GM18519 (cell line): ENCODE results near the gene TANGO6.

Experiments
- ATAC-seq: cut with Tn5 transposase; IDR thresholded peaks from one replicate; pipeline ENCODE4 v1.9.1; 2021; ENCODE audit warnings: mild to moderate bottlenecking, moderate library complexity; ENCODE audit not compliant: unreplicated experiment, low FRiP score

The TANGO6 gene

DNA sequence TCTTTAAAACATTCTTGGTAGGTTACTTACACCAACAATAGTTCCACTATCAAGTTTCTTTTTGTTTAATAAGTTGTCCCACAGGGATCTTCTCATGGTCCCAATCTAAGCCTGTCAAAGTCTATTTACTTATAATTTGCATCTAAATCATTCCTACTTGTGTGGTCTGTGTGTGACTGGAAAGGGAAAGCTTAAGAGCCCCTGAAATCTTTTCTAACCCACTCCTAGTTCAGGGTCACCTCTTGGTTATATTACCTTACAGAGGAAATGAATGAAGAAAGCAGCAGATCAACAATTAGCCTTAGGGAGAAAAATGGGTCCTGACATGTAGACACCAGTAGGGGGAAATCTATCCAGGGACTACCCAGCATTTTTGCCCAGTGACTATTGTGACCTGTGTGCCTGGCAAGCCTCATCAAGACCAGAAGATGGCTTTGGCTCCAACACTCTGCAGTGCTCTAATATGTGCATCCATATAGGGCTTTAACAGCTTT, 151.7 kb downstream of the TANGO6 start:
- ATAC-seq, result no peak

DNA sequence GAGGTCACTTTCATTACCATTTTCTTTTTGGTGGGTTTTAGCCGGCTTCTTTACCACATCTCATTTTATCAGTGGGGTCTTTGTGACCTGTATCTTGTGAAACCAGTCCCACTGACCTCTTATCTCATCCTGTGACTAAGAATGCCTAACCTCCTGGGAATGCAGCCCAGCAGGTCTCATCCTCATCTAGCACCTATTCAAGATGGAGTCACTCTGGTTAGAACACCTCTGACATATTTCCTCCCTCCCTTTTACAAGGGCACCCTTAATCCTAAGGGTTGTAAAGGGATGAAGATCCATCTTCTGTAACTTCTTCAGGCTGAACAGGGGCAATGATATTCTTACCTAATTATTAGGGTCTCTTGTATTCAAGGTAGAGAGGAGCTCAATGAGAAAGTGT, 154.2 kb downstream of the TANGO6 start:
- no peak for ATAC-seq

DNA sequence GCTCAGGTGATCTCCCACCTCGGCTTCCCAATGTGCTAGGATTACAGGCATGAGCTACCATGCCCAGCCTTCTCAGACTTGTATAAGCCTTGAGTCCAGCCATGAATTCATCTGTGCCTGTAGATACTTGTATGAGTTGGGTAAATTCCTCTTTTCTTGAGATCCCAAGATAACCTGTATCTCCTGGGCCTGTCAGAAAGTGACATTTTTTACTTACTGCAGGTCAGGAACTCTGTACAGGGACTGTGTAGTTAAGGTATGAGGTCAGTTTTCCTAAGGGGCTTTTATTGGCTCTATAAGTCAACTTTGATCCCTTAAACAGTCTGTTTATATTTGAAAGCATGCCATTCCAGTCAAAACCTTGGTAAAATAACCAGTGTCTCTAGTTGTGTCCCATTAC, 155.8 kb downstream of the TANGO6 start:
- ATAC-seq, result no peak

DNA sequence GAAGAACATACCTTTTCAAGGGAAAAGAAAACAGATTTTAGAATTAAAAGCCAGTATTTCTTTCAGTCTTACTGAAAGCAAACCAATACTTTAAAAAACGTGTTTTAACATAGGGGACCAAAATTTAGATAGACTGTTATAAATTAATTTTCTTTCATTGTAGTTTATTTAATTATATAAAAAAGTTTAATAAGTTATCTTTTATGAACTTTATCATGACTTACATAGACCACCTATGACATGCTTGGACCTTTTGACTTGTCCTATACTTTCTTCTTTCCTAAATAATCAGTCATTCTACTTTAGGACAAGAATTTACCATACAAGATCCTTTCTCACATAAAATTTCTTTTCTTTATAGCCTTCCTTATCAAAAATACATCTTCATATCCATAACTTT, 160.2 kb downstream of the TANGO6 start:
- no peak for ATAC-seq

DNA sequence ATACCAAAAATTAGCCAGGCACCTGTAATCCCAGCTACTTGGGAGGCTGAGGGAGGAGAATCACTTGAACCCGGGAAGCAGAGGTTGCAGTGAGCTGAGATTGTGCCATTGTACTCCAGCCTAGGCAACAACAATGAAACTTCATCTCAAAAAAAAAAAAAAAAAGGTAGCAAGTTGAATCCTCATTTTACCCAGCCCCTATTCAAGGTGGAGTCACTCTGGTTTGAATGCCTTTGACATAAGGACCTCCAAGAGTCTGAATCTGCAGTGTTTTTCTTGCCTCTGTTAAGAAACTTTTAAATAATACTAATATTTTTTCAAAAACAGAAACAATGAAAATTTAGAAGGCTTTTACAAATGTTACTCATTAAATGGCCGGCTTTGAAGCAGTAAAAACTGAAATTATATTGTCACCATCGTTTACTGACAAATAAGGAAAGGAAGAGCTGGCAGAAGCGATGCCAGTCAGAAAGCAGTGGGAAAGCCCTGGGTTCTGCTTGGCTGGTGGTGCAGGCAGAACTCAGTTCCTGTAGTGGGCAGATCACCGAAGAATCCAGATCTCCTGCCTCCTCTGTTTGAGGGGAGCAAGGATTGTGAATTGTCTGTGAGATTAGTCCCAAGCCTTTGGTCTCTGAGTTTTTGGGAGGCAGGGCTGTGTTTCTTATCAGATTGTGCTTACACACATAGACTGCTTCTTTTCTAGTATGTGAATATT, 162.5 kb downstream of the TANGO6 start:
- no peak for ATAC-seq

DNA sequence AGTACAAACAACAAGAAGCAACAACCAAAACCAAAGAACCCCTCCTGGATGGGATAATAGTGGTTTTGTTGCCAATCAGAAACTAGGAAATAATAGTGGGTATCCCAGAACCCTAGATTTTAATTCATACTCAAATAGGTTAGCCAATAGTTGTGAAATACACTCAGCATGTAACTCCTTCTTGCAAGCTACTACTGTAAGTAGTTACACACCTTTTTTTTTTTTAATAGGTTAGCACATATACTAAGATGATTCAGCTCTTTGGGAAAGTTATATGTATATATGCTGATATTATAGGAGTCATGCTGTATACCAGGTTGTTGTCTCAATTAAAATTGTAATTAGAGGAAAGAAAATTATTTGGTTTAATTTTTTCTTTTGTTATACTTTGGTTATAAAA, 169.6 kb downstream of the TANGO6 start:
- ATAC-seq, result no peak

DNA sequence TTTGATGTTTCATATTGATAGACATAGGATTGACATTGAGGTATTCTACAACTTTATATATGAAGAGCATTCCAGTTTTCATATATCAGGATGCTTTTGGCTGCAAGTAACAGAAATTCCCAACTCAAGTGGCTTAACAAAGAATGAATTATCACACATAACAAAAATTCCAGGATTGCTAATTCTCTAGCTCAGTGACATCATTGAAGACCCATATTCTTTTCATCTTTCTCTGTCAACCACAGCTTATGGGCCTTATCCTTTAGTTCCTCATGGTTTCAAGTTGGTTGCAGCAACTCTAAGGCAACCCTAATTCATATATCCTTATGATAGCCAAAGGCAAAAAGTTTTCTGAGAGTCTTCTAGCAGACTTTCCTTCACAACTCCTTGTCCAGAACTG, 170.7 kb downstream of the TANGO6 start:
- no peak for ATAC-seq

DNA sequence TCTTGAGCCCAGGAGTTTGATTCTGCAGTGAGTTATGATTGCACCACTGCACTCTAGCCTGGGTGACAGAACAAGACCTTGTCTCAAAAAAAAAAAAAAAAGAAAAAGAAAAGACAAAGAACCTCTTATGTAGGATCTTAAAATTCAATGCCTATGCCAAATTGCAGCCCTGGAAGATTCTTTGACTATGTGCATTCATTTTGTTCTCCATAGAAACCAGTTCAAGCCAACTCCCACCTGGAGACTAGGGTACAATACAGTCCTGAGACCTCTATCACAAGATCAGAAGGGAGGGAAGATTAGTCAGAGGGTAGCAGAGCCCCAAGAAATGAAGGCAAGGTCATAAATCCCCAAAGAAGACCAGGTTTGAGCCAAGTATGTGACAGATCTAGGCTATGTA, 171.5 kb downstream of the TANGO6 start:
- no peak for ATAC-seq

DNA sequence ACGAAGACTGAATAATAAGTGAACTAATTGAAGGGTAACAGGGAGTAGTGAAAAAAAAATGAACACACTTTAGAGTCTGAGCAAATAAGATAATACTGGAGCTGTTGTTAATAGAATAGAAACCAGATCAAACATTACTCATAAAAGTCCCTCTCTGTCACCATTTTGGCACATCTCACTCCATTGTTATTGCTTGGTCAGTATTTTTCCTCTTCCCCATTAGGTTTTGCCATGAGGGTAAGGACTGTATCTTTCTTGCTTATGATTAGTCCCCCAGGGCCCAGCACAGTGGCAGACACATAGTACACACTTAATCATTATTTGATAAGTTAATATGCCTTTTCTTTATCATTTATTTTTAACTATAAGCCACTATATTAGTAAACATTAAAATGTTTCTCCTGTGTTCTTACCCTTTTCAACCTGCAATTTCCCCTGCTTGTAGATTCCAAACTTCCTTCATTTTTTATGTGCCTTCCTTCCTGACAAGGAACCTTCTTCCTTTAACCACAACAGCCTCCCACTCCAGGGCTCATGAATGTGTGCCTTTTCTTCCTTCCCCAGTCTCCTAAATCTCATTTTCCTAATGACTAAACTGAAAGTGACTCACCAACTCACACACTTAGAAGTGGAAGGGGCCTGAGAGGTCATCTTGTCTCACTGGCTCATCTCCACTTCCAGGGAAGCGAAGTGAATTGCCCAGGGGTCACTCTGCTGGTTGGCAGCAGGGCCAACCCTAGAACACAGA, 173.9 kb downstream of the TANGO6 start:
- ATAC-seq, result no peak

DNA sequence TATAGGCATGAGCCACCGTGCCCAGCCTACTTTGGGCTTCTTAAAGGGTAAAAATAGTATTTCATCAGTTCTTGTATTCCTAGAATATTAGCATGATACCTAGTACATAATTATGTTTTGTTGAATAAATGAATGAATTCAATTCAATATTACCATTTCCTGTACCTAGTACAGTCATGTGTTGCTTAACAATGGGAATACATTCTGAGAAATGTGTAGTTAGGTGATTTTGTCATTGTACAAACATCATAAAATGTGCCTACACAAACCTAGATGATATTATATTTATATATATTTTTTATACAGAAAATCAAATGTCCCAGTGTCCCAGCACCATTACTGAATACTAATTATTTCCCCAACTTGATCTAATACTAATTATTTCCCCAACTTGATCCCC, 176.5 kb downstream of the TANGO6 start:
- no peak for ATAC-seq

DNA sequence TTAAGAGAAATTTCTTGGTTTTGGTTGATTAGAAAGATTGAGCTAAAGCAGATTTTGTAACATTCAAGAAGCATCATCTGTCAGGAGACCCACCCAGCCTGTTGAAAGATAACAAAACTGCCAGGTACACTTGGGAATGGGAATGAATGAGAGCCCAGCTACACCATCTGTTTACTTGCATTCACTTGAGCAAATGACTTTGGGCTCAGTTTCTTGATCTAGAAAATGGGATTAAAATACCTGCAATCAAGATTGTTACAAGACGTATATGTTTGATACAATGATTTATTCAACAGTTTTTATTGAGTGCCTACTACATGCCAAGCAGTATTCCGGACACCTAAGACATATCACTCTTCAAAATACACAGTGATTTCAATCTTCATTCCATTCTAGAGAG, 185.8 kb downstream of the TANGO6 start:
- ATAC-seq, result no peak

DNA sequence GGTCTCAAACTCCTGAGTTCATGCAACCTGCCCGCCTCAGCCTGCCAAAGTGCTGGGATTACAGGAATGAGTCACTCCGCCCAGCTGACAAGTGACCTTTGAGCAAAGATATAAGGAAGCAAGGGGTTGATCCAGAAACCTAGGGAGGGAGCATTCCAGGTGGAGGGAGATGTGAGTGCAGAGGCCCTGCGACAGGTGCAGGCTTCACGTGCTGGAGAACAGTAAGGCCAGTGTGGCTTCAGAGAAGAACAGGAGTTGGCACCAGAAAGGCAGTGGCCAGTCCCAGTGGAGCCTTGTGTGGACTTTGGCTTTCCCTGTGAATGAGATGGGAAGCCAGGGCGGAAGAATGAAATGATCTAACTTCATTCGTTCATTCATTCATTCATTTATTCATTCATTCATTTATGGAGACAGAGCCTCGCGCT, 188.6 kb downstream of the TANGO6 start:
- ATAC-seq, result no peak

DNA sequence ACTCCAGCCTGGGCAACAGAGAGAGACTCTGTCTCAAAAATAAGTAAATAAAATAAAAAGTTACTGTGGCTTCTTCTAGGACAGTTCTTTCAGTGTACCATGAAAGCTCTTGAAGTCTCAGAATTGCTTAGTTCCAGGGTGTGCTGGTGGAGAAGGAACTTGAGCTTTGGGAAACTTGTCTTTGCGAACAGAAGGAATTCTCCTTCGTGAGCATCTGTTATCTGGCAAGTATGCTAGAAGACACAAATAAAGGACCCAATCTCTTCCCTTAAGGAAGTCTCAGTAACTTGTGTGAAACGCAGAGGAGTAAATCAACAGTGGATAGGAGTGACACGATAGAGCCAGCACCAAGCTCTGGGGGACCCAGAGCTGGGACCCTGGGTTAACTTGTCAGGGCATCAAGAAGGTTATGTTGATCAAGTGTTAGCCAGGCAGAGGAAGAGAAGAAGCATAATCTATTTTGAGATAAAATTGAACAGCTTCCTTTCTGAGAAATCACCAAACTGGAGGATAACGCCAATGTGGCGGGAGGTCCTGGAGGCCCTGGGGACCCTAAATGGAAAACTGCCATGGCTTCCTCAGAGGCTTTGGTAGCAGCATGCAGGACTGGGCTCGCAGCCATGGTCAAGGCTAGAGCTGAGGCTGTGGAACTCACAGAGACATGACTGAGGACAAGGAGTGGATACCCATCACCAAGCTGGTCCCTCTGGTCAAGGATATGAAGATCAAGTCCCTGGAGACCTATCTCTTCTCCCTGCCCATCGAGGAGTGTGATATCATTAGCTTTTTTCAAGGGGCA, 190.0 kb downstream of the TANGO6 start:
- ATAC-seq, result no peak

DNA sequence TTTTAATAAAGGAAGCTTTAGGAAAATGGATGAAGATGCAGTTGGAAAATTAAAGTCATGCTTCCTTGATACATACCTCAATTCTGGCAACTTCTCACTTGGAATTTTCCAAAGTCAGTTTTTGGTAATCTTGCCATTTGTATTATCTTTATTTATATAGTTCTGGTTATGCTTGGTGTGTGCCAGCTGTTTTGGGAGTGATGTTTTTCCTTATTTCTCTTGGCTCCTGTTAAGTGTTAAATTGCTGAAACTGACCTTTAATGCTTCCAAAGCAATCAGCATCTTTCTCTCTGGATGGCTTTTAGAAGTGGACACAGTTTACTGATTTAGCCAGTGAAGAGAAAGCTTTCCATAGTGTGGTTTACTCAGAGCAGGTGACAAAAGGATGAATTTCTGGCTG, 192.0 kb downstream of the TANGO6 start:
- no peak for ATAC-seq

DNA sequence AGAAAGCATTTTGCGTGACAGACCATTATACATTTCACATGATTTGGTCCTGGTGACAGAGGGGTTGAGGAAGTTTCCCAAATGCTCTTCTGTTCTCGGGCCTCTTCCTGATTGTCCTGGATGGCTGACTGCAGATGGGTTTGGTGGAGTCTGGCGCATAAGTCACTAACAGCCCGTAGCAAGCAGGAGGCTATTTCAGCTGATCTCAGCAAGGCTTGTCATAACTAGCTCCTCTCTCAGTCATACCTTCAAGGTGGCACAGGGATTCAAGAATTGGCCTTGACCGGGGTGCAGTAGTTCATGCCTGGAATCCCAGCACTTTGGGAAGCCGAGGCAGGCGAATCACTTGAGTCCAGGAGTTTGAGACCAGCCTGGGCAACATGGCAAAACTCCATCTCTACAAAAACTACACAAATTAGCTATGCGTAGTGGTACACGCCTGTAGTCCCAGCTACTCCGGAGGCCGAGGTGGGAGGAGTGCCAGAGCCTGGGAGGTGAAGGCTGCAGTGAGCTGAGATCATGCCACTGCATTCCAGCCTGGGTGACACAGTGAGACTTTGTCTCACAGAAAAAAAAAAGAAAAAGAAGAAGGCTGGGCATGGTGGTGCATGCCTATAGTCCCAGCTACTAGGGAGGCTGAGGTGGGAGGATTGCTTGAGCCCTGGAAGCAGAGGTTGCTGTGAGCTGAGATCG, 193.2 kb downstream of the TANGO6 start:
- ATAC-seq, result no peak

DNA sequence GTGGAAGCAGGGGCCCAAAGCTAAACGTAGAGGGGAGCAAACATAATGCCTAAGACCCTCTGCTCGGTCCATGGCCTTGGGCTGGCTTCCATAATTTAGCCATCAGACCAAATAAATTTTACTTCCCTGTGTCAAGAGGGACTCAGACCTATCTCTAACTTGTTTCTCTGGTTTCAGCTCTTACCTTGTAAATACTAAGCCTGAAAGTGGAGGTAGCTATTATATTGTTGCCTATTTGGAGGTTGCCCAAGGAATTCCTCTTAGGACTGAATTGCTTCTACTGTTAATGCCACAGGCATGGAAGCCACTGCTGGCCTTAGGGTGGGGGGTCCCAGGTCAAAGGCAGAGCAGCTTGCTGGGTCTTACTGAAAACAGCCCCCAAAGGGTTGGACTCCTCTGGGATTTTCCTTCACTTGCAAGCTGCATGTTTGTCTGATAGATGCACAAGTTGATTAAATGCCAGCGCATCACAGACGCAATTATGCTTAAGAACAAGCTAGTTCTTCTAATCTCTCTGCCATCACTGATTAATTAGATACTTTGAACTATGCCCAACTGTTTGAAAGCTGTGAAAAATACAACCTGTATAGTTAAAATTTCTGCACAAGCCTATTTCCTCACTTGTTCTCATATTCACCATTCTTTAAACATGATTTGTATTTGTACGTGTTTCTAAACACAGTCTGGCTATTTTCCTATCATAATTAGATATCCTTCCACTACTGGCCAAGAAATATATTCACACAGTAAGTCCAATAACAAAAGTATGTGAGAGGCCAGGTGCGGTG, 194.2 kb downstream of the TANGO6 start:
- ATAC-seq, result no peak

DNA sequence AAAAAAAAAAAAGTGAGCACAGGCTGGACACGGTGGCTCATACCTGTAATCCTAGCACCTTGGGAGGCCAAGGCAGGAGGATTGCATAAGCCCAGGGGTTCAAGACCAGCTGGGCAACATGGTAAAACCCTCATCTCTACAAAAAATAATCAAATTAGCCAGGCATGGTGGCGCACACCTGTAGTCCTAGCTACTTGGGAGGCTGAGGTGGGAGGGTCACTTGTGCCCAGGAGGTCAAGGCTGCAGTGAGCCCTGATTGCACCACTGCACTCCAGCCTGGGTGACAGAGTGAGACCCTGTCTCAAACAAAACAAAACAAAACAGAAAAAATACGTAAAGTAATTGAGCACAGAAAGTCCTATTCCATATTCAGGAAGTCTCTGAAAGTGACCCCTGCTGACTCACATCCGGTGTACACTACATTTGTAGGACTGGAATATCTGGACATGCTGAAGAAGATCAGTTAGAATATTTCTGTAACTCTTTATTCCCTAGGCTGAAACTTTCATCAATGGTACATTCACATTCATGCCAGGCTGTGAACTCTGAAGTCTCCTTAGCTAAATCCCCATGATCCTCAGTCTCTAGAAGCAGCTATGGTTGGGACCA, 196.1 kb downstream of the TANGO6 start:
- no peak for ATAC-seq

DNA sequence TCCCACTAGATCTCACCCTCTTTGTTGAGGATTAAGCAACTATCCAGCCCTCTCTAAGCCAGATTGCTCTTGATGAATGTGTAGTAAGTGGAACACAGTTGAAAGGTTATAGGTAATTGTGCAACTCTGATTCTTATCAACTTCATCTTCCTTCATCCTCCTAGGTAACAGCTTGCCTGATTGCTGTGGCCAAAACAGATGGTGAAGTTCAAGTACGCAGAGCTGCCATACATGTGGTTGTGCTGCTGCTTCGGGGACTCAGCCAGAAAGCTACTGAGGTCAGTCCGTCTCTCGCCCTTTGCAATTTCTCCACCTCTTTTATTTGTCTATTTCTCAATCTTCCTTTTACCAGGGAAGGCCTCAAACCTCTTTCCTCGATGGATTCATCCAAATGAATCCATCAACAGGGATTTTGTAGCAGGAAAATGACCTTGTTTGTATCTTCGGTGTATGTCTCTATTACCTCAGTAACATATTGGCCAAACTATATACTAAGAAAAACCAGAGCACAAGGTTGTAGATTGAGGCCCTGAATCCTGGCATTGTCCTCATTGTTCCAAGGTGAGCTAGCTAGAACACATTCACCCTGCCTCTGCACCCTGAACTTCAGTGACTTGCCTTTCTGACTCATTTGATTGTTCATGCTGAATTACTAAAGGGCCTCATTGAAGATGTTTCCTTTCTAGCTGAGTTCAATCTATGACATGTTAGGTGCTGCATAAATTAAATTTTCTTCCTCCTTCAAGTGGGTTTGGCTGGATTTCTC, 197.0 kb downstream of the TANGO6 start:
- ATAC-seq, result no peak
